Measurements from ENCODE around the gene TCAP.

DNA sequence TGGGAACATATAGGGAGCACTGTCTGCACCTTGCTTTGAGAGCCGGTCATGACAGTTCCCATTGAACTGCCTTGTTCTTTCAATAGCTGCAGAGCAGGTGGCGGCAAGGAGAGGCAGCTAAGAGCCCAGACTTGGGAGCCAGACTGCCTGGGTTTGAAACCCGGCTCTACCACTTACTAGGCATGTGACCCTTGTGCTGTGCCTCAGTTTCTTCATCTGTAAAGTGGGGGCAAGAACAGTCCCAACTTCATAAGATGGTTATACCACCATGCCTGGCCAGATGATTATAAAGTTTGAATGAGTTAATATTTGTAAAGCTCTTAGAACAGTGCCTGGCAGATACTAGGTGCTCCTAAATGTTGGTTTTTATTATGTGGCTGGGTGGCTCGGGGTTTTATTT lies 49.1 kb downstream of the TCAP start:
- TF ChIP-seq CTCF (IDR thresholded peaks at IDR 0.05) = no peak
- no peak for TF ChIP-seq POLR2AphosphoS5 (IDR thresholded peaks at IDR 0.05; ENCODE audit: low read depth, low read length)
